B cell (primary cell): ENCODE data around the gene TAF1C. TPM values are rescaled to one million over a fixed set of nuclear protein-coding genes. Genes with fewer than 3 reads are reported as not detected.

Experiments
- ATAC-seq: fragments of 200-7000 bp; cut with Tn5 transposase; one replicate; pipeline ENCODE4 v1.10.0; 2021; ENCODE audit warnings: low read depth, mild to moderate bottlenecking, moderate number of reproducible peaks, moderate library complexity
- CTCF ChIA-PET: fragments of 350-600 bp; sonication (Branson Sonifier 250); formaldehyde crosslinking; loops from one replicate; lab custom pipeline; 2021; ENCODE audit warnings: antibody characterized with exemption, inconsistent platforms; lab: Charles Lee
- POLR2A ChIA-PET: fragments of 350-600 bp; sonication (Branson Sonifier 250); formaldehyde crosslinking; loops from one replicate; lab custom pipeline; 2021; ENCODE audit warnings: antibody characterized with exemption; lab: Charles Lee
- DNase-seq: peaks from one replicate; pipeline ENCODE4 v3.0.0; 2013
- H2AFZ ChIP-seq: 2 replicates; pipeline ENCODE4 v1.6.1; 2012; ENCODE audit warnings: mild to moderate bottlenecking, low read depth, low read length; ENCODE audit not compliant: insufficient read depth, poor library complexity, severe bottlenecking
- H3K27ac ChIP-seq, 2 donors: 1 replicate in 1 of 2; 2 replicates in 1 of 2; pipeline ENCODE4 v1.5.1; 2012 to 2013; ENCODE audit warnings: low read length in 2 of 2, mild to moderate bottlenecking in 2 of 2, moderate library complexity in 1 of 2
- H3K27me3 ChIP-seq, 4 experiments: fragments of 200-600 bp in 1 of 4; sonication (generic) in 1 of 4; replicated peaks in 1 of 4; 1 replicate in 2 of 4; 2 replicates in 2 of 4; pipeline versions ENCODE4 v1.6.1 to v1.7.0; 2013 to 2016; ENCODE audit warnings: low read length in 3 of 4, mild to moderate bottlenecking in 2 of 4, mixed read lengths in 1 of 4, moderate library complexity in 1 of 4; ENCODE audit not compliant: insufficient read depth in 4 of 4, control insufficient read depth in 3 of 4; ENCODE audit errors: control extremely low read depth in 1 of 4
- H3K36me3 ChIP-seq, 2 experiments: replicated peaks in 1 of 2; 1 replicate in 1 of 2; 2 replicates in 1 of 2; pipeline versions ENCODE4 v1.6.1 to v1.7.1; 2013; ENCODE audit warnings: low read length in 1 of 2; ENCODE audit not compliant: insufficient read depth in 2 of 2, control insufficient read depth in 1 of 2; ENCODE audit errors: control extremely low read depth in 1 of 2, extremely low read depth in 1 of 2
- H3K4me1 ChIP-seq, 2 donors: fragments of 200-600 bp in 1 of 2; sonication (generic) in 1 of 2; 1 replicate in 1 of 2; 2 replicates in 1 of 2; pipeline versions ENCODE4 v1.5.1 to v1.6.1; 2013 to 2017; ENCODE audit warnings: low read length in 2 of 2; ENCODE audit not compliant: control insufficient read depth in 2 of 2, insufficient read depth in 2 of 2
- H3K4me2 ChIP-seq: replicated peaks from 2 replicates; pipeline ENCODE3; 2012; ENCODE audit warnings: mild to moderate bottlenecking, low read depth, low read length; ENCODE audit not compliant: poor library complexity, severe bottlenecking
- H3K4me3 ChIP-seq, 5 experiments: fragments of 200-600 bp in 1 of 5; sonication (generic) in 1 of 5; 1 replicate in 3 of 5; 2 replicates in 2 of 5; pipeline versions ENCODE4 v1.5.1 to v1.7.0; 2011 to 2016; ENCODE audit warnings: low read length in 4 of 5, mild to moderate bottlenecking in 4 of 5, low read depth in 2 of 5, control low read depth in 1 of 5, moderate library complexity in 1 of 5; ENCODE audit not compliant: insufficient read depth in 1 of 5; ENCODE audit errors: control extremely low read depth in 1 of 5, extremely low read depth in 1 of 5
- H3K79me2 ChIP-seq: fragments of 200-600 bp; sonication (generic); one replicate; pipeline ENCODE4 v1.6.0; 2016; ENCODE audit warnings: low read length; ENCODE audit not compliant: control insufficient read depth, insufficient read depth
- H3K9ac ChIP-seq: fragments of 200-600 bp; sonication (generic); 2 replicates; pipeline ENCODE4 v1.6.1; 2017; ENCODE audit warnings: mild to moderate bottlenecking, low read length, moderate library complexity
- H3K9me3 ChIP-seq, 3 donors: one replicate each; pipeline versions ENCODE4 v1.6.1 to v1.7.1; 2013; ENCODE audit warnings: low read length in 2 of 3; ENCODE audit not compliant: control insufficient read depth in 2 of 3, insufficient read depth in 1 of 3; ENCODE audit errors: control extremely low read depth in 1 of 3
- H4K20me1 ChIP-seq: 2 replicates; pipeline ENCODE4 v1.6.0; 2012; ENCODE audit warnings: mild to moderate bottlenecking, low read length; ENCODE audit not compliant: insufficient read depth, control insufficient read depth, poor library complexity, severe bottlenecking
- H3K27ac Mint-ChIP-seq: one replicate; pipeline ENCODE4 v1.8.0; 2021; ENCODE audit warnings: mixed read lengths
- H3K27me3 Mint-ChIP-seq: one replicate; pipeline ENCODE4 v1.8.0; 2021; ENCODE audit warnings: mixed read lengths
- H3K4me1 Mint-ChIP-seq: one replicate; pipeline ENCODE4 v1.8.0; 2021; ENCODE audit warnings: mixed read lengths
- H3K4me3 Mint-ChIP-seq: one replicate; pipeline ENCODE4 v1.8.0; 2021; ENCODE audit warnings: mixed read lengths
- H3K9me3 Mint-ChIP-seq: one replicate; pipeline ENCODE4 v1.8.0; 2022; ENCODE audit warnings: mixed read lengths; ENCODE audit not compliant: insufficient read depth
- EZH2 ChIP-seq: IDR thresholded peaks from 2 replicates; pipeline ENCODE4 v1.6.1; 2012; ENCODE audit warnings: borderline replicate concordance, low read depth, mild to moderate bottlenecking, moderate library complexity, low read length; ENCODE audit not compliant: insufficient read depth, poor library complexity, severe bottlenecking
- WGBS: methylation state at CpG from one replicate; pipeline ENCODE4 v1.1.5; 2013; ENCODE audit warnings: missing lambda C conversion rate; ENCODE audit not compliant: insufficient coverage; 5-methylcytosine and 5-hydroxymethylcytosine counted together
- intact Hi-C: fragments of 100-400 bp; cut with micrococcal nuclease; formaldehyde crosslinking; loops from one replicate; pipeline ENCODE4 v1.10.0; 2022
- polyA plus RNA-seq: library from polyadenylated mRNA; depleted of rRNA; stranded (reverse); fragments of >200 nt; gene quantifications from 2 replicates; pipeline ENCODE4 v1.2.3, GENCODE V29; 2012
- total RNA-seq, 2 donors: library from RNA; stranded (reverse); fragments of 120-200 nt in 1 of 2; gene quantifications; 1 replicate in 1 of 2; 2 replicates in 1 of 2; pipeline versions ENCODE4 v1.2.3 to v1.2.4, GENCODE V29; 2013 to 2022
- TF ChIP-seq, protein P1 (sequence below): fragments of 200-600 bp; IDR thresholded peaks from one replicate; pipeline ENCODE4 v1.8.0; 2022; ENCODE audit warnings: antibody characterized with exemption, mild to moderate bottlenecking

Gene TAF1C
- total and polyA plus RNA-seq, 2 donors (not counting 1 experiment from before 2014, with no cell fraction given), result 115 to 125 TPM

- Histone ChIP-seq H3K27ac (no peak overlapping the region), H3K36me3 (no peaks in the 10 kb centered on the region), H3K27me3 (peaks cover 0 to 9% (median 0%) of the 10 kb centered on the region in 4 experiments), H3K4me3 (no peak overlapping the region), H3K79me2 (no peaks in the 10 kb centered on the region), H3K9me3 (no peaks in the 10 kb centered on the region), H4K20me1 (no peaks in the 10 kb centered on the region), H2AFZ (no peak overlapping the region), H3K4me2 (no peak overlapping the region), H3K4me1 (no peaks in the 10 kb centered on the region), H3K9ac (no peak overlapping the region)
- no peak overlapping the region for H3K4me3 Mint-ChIP-seq
- no peaks in the 10 kb centered on the region for H3K9me3 Mint-ChIP-seq
- ATAC-seq (no peak), DNase-seq (no peak)
- peaks cover 24% of the 10 kb centered on the region for H3K27me3 Mint-ChIP-seq
- ChIA-PET CTCF (no interaction called here), POLR2A (no interaction called here)
- TF ChIP-seq, protein P1, sequence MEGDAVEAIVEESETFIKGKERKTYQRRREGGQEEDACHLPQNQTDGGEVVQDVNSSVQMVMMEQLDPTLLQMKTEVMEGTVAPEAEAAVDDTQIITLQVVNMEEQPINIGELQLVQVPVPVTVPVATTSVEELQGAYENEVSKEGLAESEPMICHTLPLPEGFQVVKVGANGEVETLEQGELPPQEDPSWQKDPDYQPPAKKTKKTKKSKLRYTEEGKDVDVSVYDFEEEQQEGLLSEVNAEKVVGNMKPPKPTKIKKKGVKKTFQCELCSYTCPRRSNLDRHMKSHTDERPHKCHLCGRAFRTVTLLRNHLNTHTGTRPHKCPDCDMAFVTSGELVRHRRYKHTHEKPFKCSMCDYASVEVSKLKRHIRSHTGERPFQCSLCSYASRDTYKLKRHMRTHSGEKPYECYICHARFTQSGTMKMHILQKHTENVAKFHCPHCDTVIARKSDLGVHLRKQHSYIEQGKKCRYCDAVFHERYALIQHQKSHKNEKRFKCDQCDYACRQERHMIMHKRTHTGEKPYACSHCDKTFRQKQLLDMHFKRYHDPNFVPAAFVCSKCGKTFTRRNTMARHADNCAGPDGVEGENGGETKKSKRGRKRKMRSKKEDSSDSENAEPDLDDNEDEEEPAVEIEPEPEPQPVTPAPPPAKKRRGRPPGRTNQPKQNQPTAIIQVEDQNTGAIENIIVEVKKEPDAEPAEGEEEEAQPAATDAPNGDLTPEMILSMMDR, result no peak
- TF ChIP-seq EZH2, result no peak
- H3K27ac Mint-ChIP-seq, result no peak overlapping the region
- no peaks in the 10 kb centered on the region for H3K4me1 Mint-ChIP-seq
- 92% methylated on average over 9 of the region's 11 CpGs for WGBS
- intact Hi-C loops, result no loop called here
Measured at GRCh38 chr16:84169765-84170310, 17.0 kb downstream of the TAF1C start.

- no peaks in the 10 kb centered on the region for H3K9me3 ChIP-seq
- intact Hi-C loops, result no loop called here
- WGBS, result 76% methylated on average over 5 of the region's 13 CpGs
- POLR2A ChIA-PET, result no interaction called here
- CTCF ChIA-PET, result interaction anchor here (0.8 to 2.7 kb wide), 2 partner anchors 8 to 101 kb away, joined by 3 to 11 read pairs; no protein-coding TSS in a partner anchor
- Mint-ChIP-seq H3K4me1 (no peaks in the 10 kb centered on the region), H3K4me3 (no peak overlapping the region), H3K27me3 (peaks cover 32% of the 10 kb centered on the region), H3K27ac (no peak overlapping the region), H3K9me3 (no peaks in the 10 kb centered on the region)
- no peak overlapping the region for H3K4me3 ChIP-seq
- peaks cover 0 to 9% (median 0%) of the 10 kb centered on the region in 4 experiments for H3K27me3 ChIP-seq
- TF ChIP-seq, protein P1, result no peak
- no peak for TF ChIP-seq EZH2
- DNase-seq (no peak), ATAC-seq (no peak)
- no peak overlapping the region for H3K4me2 ChIP-seq
- no peak overlapping the region for H3K9ac ChIP-seq
- no peak overlapping the region for H3K27ac ChIP-seq
- H3K36me3 ChIP-seq, result no peaks in the 10 kb centered on the region
- no peaks in the 10 kb centered on the region for H4K20me1 ChIP-seq
- no peak overlapping the region for H2AFZ ChIP-seq
- H3K79me2 ChIP-seq, result no peaks in the 10 kb centered on the region
- no peaks in the 10 kb centered on the region for H3K4me1 ChIP-seq
Measured at GRCh38 chr16:84166796-84167695, 19.8 kb downstream of the TAF1C start.
